GM19395 (cell line): Measurements from ENCODE around the gene NSD1.
"Not testable (repeated sequence)": the region's sequence is repeated elsewhere in the genome, so short reads cannot be mapped to it uniquely, and the experiment has no call there.

Experiments
- ATAC-seq: cut with Tn5 transposase; IDR thresholded peaks from one replicate; pipeline ENCODE4 v1.9.1; 2021; ENCODE audit warnings: mild to moderate bottlenecking, moderate library complexity; ENCODE audit not compliant: unreplicated experiment

NSD1 gene

DNA sequence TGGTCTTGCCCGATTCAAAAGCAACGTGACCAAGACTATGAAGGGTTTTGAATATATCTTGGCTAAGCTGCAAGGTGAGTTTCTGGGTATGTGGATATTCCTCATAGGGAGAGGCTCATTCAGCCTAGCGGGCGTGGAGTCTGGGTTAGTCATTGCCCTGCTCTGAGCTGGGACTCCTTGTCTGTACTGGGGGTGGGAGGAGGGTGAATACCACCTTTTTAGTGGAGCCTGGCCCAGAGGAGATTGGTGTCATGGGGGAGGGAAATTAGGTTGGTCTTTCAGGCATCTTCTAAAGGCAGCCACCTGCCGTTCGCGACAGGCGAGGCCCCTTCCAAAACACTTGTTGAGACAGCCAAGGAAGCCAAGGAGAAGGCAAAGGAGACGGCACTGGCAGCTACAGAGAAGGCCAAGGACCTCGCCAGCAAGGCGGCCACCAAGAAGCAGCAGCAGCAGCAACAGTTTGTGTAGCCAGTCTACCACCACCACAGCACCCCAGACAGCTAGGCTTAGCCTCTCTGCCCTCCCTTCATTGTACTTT lies 172.6 kb downstream of the NSD1 start:
- ATAC-seq: not testable (repeated sequence)

DNA sequence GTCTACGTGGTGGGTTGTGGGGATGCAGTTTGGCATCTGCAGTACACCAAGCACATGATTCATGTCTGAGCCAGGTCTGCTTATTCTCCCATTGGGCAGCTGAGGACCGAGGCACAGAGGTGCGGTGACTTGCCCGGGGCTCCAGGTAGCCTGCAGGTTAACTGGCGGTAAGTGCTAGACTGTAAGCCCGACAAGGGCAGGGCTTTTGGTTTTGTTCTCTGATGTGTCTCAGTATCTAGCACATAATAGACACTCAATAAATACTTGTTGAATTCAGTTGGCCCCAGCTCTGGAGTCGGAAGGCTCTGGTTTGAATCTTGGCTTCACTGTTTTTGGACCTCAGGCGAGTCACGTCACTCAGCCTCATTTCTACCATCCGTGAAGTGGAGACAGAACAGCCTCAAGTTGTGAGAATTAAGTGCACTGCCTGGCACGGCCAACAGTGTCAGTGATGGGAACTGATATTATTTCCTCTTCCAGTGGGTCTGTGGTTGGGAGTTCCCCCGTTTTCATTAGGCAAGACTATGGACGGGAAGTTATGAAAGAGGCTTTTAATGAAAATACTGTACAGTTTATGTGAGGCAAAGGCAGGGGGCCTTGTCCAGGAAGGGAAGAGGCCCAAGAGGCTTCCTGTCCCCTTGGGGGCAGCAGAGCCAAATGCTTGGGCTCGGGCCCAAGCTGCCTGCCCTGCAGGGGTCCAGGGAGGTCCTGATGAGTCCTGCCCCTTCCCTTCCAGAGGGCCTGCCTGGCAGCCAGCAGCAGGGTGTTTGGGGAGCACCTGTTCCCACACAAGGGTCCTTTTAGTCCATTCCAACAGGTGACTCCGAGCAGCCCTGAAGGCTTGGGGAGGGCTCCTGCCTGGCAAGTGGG lies 173.3 kb downstream of the NSD1 start:
- no peak for ATAC-seq

DNA sequence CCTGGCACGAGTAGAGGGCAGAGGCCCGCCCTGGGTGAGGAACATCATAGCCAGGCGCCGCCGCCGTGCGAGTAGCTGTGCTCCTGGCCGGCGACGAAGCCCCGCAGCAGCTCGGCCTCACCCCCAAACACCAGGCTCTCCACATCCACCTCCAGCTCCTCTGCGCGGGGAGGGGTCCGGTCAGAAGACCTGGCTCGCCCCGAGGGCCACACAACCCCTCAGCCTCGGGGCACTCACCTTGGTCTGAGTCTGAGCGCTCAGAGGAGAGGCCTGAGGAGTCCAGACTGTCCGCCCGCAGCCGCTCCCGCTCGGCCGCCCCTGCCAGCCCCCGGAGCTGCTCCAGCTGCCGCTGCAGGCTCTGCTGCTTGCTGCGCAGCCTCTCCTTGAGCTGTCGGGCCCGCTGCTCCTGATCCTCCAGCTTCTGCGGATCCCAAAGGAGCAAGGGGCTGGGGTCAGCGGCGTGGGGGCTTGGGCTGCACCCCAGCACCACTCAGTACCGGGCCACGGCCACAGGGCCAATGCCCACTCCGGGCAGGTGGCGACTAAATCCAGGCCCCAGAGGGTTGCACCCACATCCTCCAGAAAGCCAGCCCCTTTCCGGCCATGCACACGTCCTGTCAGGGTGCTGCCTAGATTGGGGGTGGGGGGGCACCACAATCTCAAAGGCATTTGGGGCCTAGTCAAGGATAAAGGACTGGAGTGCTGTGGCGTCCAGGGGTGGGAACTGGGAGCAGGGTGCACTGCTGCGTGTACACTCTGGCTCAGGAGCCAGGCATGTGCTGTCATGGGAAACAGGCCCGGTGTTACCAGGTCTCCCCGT lies 174.2 kb downstream of the NSD1 start:
- no peak for ATAC-seq

DNA sequence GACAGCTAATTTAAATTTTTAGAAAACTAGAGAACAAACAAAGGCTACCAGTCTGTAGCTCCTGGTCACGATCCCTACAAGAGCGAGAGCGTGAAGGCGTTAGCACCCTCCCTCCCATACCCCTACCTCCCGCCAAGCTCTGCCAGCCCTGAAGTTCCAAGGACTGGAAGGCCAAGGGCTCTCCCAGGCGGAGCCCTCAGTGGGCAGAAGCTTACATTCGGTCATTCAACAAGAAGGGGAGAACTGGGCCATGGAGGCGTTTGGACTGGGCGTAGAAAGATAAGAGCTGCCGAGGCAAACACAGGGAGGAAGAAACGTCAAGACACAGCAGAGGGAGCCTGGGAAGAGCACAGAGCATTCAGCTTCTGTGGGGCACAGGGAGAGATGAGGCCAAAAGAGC lies 175.2 kb downstream of the NSD1 start:
- ATAC-seq: no peak

DNA sequence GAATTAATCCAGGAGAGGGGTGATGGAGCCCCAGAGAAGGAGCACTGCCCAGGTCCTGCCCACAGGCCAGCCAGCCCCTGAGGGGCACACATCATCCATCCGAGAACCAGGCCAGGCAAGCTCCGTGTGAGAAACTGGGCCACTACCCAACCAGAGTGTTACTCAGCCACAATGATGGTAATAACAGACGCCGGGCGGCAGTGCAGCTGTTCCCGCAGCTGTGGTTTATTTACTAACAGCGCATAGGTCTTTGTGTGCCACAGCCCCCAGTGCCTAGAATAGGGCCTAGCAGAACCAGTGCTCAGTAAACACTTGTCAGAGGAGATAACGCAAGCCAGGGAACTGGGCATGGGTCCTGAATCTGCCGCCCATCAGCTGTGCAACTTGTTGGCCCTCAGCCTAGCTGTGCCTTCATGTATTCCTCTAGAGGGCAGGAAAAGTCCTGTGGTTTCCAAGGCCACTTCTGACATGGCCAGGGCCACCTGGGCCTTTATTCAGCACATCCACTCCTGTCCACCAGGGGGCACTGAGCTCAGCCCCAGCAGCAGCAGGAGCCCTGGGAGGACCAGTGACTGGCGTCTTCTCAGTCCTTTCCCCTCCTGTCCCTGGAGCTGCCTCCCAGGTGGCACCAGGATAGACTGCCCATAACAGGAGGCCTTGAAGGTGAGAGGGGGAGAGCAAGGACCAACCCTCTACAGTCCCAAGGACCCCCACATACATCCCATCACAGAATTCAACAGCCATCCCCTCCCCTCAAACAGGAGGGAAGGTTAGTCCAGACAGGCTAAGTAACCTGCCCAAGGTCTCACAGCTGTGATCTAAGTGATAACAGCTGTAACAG lies 176.0 kb downstream of the NSD1 start:
- no peak for ATAC-seq

GRCh38 chr5:177310332-177310731 lies 176.8 kb downstream of the NSD1 start:
- ATAC-seq: no peak

GRCh38 chr5:177310757-177311391 lies 177.3 kb downstream of the NSD1 start:
- ATAC-seq: no peak

- peak; percentile 1 for ATAC-seq
Observed at GRCh38 chr5:177311392-177311722, 177.8 kb downstream of the NSD1 start.

- peak; percentile 78 for ATAC-seq
Observed at GRCh38 chr5:177311723-177312648, 178.4 kb downstream of the NSD1 start, which contains the start of gene MXD3. Gene MXD3 (minus strand): TSS chr5:177311898. CDS start chr5:177311830, 68 bp downstream.

GRCh38 chr5:177312649-177313181 lies 179.1 kb downstream of the NSD1 start:
- ATAC-seq: peak; percentile 33

- ATAC-seq: no peak
Observed at GRCh38 chr5:177313561-177314259, 180.1 kb downstream of the NSD1 start.

- ATAC-seq: no peak
Observed at GRCh38 chr5:177314376-177315342, 181.1 kb downstream of the NSD1 start.

GRCh38 chr5:177315411-177315810 lies 181.8 kb downstream of the NSD1 start:
- no peak for ATAC-seq

GRCh38 chr5:177316005-177316404 lies 182.4 kb downstream of the NSD1 start:
- ATAC-seq: no peak

GRCh38 chr5:177317959-177318377 lies 184.4 kb downstream of the NSD1 start:
- no peak for ATAC-seq

DNA sequence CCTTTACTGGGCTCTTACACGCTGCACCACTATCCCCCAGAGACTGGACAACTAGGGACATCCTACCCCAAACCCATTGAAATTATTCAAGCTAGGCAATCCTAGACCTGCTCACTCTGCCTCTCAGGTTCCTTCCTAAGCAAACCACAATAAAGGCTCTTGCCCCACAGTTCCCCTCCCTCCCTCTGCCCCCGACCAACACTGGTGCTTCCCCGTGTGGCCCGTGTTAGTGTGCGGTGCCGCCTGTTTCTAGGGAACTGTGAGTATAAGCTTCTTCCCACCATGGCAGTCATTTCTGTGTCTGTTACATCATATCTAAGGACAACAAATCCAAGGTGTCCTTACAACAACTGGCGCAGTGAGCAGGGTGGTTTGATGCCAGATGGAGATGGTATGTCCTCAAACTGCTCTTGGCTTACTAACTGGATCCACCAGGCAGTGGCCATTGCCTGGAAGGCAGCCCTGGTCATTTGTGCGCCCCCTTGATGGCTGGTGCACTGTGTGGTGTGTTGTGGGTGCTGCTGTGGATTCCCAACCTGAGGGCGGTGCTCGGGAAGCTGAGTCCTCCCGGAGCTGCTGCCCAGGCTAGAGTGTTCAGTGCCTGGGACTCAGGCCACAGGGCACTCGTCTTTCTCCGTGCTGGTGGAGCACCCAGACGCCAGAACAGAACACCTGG lies 186.5 kb downstream of the NSD1 start:
- no peak for ATAC-seq

DNA sequence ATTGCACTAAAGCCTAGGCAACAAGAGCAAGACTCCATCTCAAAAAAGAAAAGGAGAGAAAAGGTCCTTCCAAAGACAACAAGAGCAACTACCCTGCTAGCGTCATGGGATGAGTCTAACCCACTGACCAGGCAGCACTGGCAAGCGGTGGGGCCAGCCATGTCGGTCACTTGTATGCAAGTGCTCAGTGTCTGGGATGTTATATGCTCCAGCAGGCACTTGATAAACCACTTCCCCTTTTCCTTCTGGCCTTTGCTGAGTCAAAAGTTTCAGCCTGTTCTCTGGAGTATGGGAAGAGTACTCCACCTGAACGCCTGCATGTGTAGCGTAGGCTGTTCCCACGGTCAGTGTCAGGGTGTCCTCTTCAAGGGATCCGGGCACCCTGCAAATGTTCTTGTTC lies 187.3 kb downstream of the NSD1 start:
- ATAC-seq: no peak
